Effector CD8-positive, alpha-beta T cell (primary cell): ENCODE results near the gene NPAS3.

Experiments
- DNase-seq: peaks from one replicate; lab custom pipeline; 2025; lab: John Stamatoyannopoulos, UW

The NPAS3 gene

GRCh38 chr14:33480887-33481184 is 542.2 kb downstream of the NPAS3 start:
- no peak for DNase-seq

- no peak for DNase-seq
Observed at GRCh38 chr14:33483110-33483509, 544.4 kb downstream of the NPAS3 start.

GRCh38 chr14:33483541-33483940 is 544.9 kb downstream of the NPAS3 start:
- no peak for DNase-seq

- DNase-seq, result no peak
Observed at GRCh38 chr14:33484264-33484663, 545.6 kb downstream of the NPAS3 start.

GRCh38 chr14:33486332-33486890 is 547.7 kb downstream of the NPAS3 start:
- no peak for DNase-seq

GRCh38 chr14:33488582-33488981 is 549.9 kb downstream of the NPAS3 start:
- no peak for DNase-seq

GRCh38 chr14:33490555-33490954 is 551.9 kb downstream of the NPAS3 start:
- no peak for DNase-seq

GRCh38 chr14:33491112-33491511 is 552.4 kb downstream of the NPAS3 start:
- no peak for DNase-seq

- DNase-seq, result no peak
Observed at GRCh38 chr14:33492491-33492890, 553.8 kb downstream of the NPAS3 start.

GRCh38 chr14:33493266-33493665 is 554.6 kb downstream of the NPAS3 start:
- DNase-seq, result no peak

- DNase-seq, result no peak
Observed at GRCh38 chr14:33493990-33494389, 555.3 kb downstream of the NPAS3 start.

GRCh38 chr14:33499687-33500086 is 561.0 kb downstream of the NPAS3 start:
- no peak for DNase-seq

GRCh38 chr14:33504246-33505099 is 565.8 kb downstream of the NPAS3 start:
- no peak for DNase-seq

GRCh38 chr14:33505266-33505962 is 566.7 kb downstream of the NPAS3 start:
- DNase-seq, result no peak

- DNase-seq, result no peak
Observed at GRCh38 chr14:33505963-33506329, 567.3 kb downstream of the NPAS3 start.

- no peak for DNase-seq
Observed at GRCh38 chr14:33508126-33509062, 569.7 kb downstream of the NPAS3 start.

GRCh38 chr14:33509454-33509853 is 570.8 kb downstream of the NPAS3 start:
- no peak for DNase-seq

- no peak for DNase-seq
Observed at GRCh38 chr14:33510063-33510481, 571.4 kb downstream of the NPAS3 start.

GRCh38 chr14:33510991-33511390 is 572.3 kb downstream of the NPAS3 start:
- no peak for DNase-seq

GRCh38 chr14:33511851-33512640 is 573.4 kb downstream of the NPAS3 start:
- no peak for DNase-seq

- no peak for DNase-seq
Observed at GRCh38 chr14:33515441-33515840, 576.8 kb downstream of the NPAS3 start.
